Muscle layer of colon (tissue), 2 donors: Measurements from ENCODE around the gene TMEM179.

Experiments used
- H3K27ac ChIP-seq: one replicate; pipeline ENCODE4 v1.7.0; 2013; ENCODE audit warnings: low read depth, mild to moderate bottlenecking, low read length, moderate library complexity
- H3K27me3 ChIP-seq, 2 donors: one replicate each; pipeline ENCODE4 v1.7.0; 2013; ENCODE audit warnings: low read length in 2 of 2, mild to moderate bottlenecking in 2 of 2; ENCODE audit not compliant: insufficient read depth in 2 of 2, control insufficient read depth in 1 of 2
- H3K36me3 ChIP-seq: one replicate; pipeline ENCODE4 v1.7.0; 2013; ENCODE audit warnings: mild to moderate bottlenecking, low read length; ENCODE audit not compliant: insufficient read depth
- H3K4me1 ChIP-seq: one replicate; pipeline ENCODE4 v1.7.0; 2013; ENCODE audit warnings: mild to moderate bottlenecking, low read length; ENCODE audit not compliant: insufficient read depth
- H3K4me3 ChIP-seq, 2 donors: one replicate each; pipeline ENCODE4 v1.7.0; 2013; ENCODE audit warnings: low read length in 2 of 2, low read depth in 1 of 2, mild to moderate bottlenecking in 1 of 2, moderate library complexity in 1 of 2
- H3K9ac ChIP-seq: one replicate; pipeline ENCODE4 v1.7.0; 2013; ENCODE audit warnings: low read length
- H3K9me3 ChIP-seq: one replicate; pipeline ENCODE4 v1.7.0; 2013; ENCODE audit warnings: mild to moderate bottlenecking, low read length
- donor health status: abdominal sarcoma.
- donor health status: Adenocarcinoma of cecum.

TMEM179 gene

DNA sequence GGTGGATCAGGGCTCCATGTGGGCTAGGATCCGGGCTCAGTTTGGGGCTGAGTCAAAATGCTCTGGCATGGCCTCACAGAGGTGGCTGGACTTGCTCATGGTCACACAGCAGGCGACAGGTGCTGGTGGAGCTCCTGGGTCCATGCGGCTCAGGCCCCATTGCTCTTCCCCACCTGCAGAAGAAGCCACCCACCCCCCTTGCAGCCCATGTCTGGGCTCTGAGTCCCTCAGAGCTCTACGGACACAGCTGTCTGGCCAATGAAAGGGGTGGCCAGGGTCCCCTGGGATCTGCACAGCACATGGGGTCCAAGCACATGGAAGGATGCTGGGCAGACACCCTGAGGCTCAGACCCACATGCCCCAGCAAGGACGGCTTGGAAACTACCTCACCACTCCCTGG is 42.0 kb downstream of the TMEM179 start:
- Histone ChIP-seq H3K9me3 (no peaks in the 10 kb centered on the region), H3K4me3 (no peak overlapping the region), H3K4me1 (no peaks in the 10 kb centered on the region), H3K9ac (no peak overlapping the region), H3K36me3 (no peaks in the 10 kb centered on the region), H3K27me3 (peaks cover 0 to 35% of the 10 kb centered on the region in 2 donors), H3K27ac (no peak overlapping the region)

DNA sequence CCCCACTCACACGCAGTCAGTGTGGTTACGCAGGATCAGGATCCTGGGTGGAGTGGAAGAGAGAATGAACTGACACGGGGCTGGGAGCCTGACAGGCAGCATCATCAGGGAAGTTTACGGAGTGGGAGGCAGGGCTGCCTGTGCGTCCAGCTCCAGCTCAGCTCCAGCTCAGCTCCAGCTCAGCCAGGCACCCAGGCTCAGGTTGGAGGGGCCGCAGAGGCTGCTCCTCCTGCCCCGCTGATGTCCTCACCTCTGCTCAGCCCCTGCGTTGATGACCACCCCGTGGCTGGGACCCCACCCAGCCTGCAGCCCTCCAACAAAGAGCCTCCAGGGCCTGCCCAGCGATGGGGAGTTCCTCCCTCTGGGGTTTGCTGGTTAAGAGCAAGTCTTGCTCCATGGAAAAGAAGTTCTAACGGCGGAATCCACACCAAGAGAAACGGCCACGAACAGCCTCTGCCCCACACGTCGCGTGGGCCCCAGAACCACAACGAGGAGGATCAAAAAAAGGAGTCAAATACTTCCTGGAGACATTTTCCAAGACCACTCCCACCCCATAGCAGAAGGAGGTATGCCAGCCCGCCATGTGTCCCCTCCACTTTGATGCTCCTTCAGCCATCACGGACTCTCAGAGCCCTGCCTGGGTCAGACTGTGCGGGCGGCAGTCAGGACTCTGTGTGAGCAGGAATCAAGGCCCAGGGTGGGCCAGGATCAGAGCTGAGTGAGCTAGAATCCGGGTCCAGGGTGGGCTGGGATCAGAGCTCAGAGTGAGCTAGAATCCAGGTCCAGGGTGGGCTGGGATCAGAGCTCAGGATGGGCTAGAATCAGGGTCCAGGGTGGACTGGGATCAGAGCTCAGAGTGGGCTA is 42.7 kb downstream of the TMEM179 start:
- Histone ChIP-seq H3K4me1 (no peaks in the 10 kb centered on the region), H3K27me3 (peaks cover 0 to 35% of the 10 kb centered on the region in 2 donors), H3K36me3 (no peaks in the 10 kb centered on the region), H3K4me3 (no peak overlapping the region), H3K9me3 (no peaks in the 10 kb centered on the region), H3K9ac (no peak overlapping the region), H3K27ac (no peak overlapping the region)

DNA sequence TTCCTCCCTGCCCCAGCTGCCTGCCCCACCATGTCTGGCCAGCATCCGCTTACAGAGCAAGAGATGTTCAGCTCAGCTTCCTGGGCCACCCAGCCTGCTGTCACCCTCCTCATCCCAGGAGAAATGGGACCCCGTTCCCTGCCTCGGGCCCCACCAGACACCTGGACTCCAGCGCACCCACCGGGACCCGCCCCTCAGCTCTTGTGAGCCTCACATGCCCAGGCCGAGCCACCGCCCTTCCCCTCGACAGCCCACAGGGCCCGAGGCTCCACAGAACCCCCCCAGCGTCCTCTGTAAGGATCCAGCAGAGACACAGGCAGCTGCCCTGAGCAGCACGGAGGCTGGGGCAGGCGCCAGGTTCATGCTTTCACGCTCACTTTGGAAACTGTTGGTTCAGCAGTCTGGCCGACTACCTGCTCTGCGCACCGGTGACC is 43.4 kb downstream of the TMEM179 start:
- H3K4me3 ChIP-seq: no peak overlapping the region
- no peak overlapping the region for H3K9ac ChIP-seq
- no peak overlapping the region for H3K27ac ChIP-seq
- peaks cover 0 to 30% of the 10 kb centered on the region in 2 donors for H3K27me3 ChIP-seq
- H3K9me3 ChIP-seq: no peaks in the 10 kb centered on the region
- H3K36me3 ChIP-seq: no peaks in the 10 kb centered on the region
- H3K4me1 ChIP-seq: no peaks in the 10 kb centered on the region

DNA sequence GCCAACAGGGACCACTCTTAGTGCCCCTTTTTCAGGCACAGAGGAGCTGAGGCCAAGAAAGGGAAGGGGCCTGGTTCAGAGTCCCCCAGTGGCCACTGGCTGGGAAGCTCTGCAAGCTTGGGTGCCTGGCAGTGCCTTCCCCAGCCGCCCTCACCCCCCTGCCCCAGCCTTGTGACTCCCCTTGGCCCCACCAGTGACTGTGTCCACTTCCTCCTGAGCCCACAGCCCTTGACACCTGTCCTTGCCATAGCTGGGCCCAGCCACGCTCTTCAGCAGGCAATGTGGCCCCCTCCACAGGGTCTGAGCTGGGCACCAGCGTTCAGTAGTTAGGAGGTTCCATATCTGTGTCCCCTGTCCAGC is 44.0 kb downstream of the TMEM179 start:
- Histone ChIP-seq H3K27ac (no peak overlapping the region), H3K4me1 (no peaks in the 10 kb centered on the region), H3K27me3 (peaks cover 0 to 24% of the 10 kb centered on the region in 2 donors), H3K9ac (no peak overlapping the region), H3K9me3 (no peaks in the 10 kb centered on the region), H3K4me3 (no peak overlapping the region), H3K36me3 (no peaks in the 10 kb centered on the region)

DNA sequence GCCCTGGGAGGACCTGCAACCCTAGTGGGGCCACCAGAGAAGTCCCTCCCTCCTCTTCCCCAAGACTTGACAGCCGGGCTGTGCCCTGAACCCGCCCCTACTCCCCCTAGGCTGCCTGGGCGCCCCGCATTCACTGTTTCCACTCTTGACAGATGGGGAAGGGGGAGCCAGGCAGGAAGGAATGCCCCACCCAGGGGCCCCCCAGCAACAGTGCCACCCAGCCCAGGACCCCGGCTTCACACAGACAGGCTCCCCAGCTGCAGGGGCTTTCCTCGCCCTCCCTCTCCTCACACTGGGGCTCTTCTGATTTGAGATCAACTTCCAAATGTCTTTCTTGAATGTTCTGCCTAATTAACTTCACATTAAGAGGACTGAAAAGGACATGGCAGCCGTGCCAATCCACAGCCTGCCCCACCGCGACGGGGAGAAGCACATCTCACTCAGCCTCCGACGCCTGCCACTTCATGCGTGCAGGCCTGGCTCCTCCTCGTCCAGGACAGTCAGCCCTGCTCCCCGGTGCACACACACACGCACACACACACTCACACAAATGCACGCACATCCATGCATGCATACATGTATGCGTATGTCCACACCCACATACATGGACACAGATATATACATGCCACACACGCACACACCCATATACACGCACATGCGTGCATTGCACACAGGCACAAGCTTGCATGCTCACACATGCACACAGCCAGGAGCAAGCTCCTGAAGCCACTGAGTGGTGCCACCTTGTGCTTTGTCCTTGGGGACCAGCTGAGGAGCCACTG is 44.6 kb downstream of the TMEM179 start:
- no peak overlapping the region for H3K27ac ChIP-seq
- H3K27me3 ChIP-seq: peaks cover 0 to 20% of the 10 kb centered on the region in 2 donors
- no peak overlapping the region for H3K4me3 ChIP-seq
- H3K4me1 ChIP-seq: no peaks in the 10 kb centered on the region
- H3K9ac ChIP-seq: no peak overlapping the region
- no peaks in the 10 kb centered on the region for H3K36me3 ChIP-seq
- H3K9me3 ChIP-seq: no peaks in the 10 kb centered on the region

DNA sequence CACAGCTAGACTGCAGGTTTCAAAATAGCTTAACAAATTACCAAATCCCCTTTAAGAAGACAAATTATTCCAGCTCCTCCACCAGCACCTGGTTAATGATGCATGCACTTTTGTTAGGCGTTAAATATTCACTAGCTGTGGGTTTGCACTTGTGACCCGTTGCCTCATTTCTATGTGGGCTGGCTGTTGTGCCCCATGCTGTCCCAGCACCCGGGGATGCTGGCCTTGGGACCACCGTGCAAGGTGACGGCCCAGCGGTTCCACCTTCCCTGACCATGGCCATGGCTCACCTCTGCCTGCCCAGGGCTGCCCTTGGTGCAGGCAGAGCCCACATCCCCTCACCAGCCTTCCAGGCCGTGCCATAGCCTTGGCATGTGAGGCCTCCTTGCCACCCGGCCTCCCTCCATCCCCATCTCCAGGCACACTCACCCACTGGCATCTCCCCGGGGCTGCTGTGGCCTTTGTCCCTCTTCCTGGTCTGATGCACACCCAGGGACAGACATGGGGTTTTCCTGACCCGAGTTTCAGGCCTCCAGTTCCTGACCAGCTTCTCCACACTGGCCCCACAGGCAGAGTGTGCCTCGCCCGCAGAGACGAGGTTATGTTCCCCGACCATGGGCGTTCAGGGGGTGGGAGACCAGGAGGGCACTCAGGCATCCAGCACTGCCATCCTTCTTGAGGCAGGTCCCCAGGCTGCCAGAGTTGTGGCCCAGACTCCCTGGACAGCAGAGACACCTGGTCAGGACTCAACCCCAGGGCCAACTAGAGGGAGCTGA is 45.4 kb downstream of the TMEM179 start:
- Histone ChIP-seq H3K9me3 (no peaks in the 10 kb centered on the region), H3K36me3 (no peaks in the 10 kb centered on the region), H3K4me3 (no peak overlapping the region), H3K27me3 (peaks cover 0 to 15% of the 10 kb centered on the region in 2 donors), H3K9ac (no peak overlapping the region), H3K27ac (no peak overlapping the region), H3K4me1 (no peaks in the 10 kb centered on the region)

DNA sequence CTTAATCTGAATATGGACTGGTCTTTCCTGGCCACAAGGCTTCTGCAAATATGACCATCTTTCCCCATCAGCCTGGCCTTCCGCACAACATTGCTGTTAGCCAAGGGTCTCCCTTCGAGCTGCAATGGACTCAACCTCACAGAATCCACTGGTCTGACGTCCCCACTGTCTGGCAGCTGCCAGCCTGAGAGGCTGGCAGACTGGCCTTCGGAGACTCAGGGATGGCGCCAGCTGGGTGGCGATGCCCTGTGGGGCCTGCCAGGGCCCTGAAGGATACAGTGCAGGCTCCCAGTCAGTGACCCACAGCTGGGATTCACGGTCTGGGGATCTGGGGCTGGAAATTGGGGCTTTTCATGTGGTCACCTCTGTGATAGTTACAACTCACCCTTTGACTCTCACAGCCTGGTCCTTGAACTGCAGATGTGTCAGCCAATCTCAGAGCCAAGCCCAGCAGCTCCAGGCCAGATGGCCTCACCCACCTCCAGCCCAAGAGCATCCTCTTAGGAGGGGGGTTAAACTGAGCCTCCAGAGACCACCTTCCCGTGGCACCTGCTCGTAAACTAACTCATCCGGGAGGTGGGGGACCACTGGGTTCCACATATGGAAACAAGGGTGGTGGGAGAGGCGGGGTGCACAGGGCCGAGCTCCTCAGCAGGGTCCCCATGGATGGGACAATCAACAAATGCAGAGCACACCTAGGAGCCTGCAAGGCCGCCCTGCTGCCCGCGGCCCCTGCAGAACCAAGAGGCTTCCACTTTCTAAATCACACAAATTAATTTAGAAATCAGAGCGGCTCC is 46.1 kb downstream of the TMEM179 start:
- peaks cover 0 to 7% of the 10 kb centered on the region in 2 donors for H3K27me3 ChIP-seq
- no peaks in the 10 kb centered on the region for H3K36me3 ChIP-seq
- H3K4me1 ChIP-seq: no peaks in the 10 kb centered on the region
- no peak overlapping the region for H3K27ac ChIP-seq
- no peaks in the 10 kb centered on the region for H3K9me3 ChIP-seq
- no peak overlapping the region for H3K9ac ChIP-seq
- no peak overlapping the region for H3K4me3 ChIP-seq

DNA sequence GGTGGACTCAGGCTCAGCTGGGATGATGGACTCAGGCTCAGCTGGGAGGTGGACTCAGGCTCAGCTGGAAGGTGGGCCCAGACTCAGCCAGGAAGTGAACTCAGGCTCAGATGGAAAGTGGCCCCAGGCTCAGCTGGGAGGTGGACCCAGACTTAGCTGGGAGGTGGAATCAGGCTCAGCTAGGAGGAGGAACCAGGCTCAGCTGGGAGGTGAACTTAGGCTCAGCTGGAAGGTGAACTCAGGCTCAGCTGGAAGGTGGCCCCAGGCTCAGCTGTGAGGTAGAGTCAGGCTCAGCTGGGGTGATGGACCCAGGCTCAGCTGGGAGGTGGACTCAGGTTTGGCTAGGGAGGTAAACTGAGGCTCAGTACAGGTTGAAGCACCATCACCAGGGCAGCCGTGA is 46.8 kb downstream of the TMEM179 start:
- Histone ChIP-seq H3K9ac (no peak overlapping the region), H3K4me3 (no peak overlapping the region), H3K9me3 (no peaks in the 10 kb centered on the region), H3K27ac (no peak overlapping the region), H3K27me3 (peaks cover 0 to 5% of the 10 kb centered on the region in 2 donors), H3K36me3 (no peaks in the 10 kb centered on the region), H3K4me1 (no peaks in the 10 kb centered on the region)

DNA sequence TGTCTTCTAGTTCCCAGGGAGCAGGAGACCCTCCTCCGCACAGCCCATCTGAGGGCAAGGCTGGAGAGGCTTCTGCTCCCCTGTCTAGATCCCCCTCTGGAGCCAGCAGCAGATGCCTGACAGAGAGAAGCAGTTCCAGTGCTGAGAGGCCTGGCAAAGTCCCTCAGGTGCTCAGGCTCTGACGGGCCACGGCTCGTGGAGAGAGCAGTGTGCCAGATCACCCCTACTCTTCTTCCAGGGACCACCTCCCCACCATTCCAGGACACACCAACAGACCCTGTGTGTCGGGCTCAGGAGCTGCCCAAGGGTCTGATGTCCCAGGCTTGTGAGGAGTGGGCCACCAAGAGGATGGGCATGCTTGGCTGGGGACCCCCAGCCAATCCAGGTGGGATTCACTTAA is 47.5 kb downstream of the TMEM179 start:
- Histone ChIP-seq H3K9ac (no peak overlapping the region), H3K9me3 (no peaks in the 10 kb centered on the region), H3K36me3 (no peaks in the 10 kb centered on the region), H3K27me3 (peaks cover 0 to 5% of the 10 kb centered on the region in 2 donors), H3K4me3 (no peak overlapping the region), H3K4me1 (no peaks in the 10 kb centered on the region), H3K27ac (no peak overlapping the region)

DNA sequence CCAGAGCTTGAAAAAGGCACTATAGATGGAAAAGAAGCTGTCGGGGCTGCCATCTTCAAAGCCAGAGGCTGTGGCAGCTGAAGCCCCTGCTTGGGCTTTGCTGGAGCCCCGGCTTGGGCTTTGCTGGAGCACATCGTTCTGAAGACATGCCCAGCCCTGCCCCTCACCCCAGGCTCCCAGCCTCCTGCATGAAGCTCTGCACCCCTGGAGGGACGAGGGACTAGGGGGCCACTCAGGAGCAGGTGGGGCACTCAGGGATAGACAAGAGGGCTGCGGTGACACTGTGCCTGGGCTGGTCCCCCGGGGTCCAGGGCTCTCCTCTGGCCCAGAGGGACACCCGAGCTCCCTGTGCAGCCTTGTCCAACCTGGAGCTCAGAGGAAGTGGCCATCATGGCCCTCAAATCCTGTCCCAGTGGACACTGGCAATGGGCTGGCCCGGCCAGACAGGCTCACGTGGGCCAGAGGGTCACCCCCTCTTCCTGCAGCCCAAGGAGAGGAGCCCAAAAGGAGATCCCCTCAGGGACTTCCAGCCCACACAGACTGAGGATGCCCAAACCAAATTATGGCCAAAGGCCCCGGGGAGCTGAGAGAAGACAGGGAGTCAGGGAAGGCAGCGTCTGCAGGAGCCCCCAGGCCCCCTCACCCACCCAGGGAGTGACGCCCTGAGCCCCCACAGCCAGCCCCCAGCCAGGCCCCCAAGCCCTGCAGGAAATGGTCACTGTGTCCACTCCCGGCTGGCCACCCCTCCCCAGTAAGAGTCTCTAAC is 48.1 kb downstream of the TMEM179 start:
- Histone ChIP-seq H3K4me1 (no peaks in the 10 kb centered on the region), H3K9me3 (no peaks in the 10 kb centered on the region), H3K27ac (no peak overlapping the region), H3K4me3 (no peak overlapping the region), H3K9ac (no peak overlapping the region), H3K36me3 (no peaks in the 10 kb centered on the region), H3K27me3 (peaks cover 0 to 9% of the 10 kb centered on the region in 2 donors)
